Measurements from ENCODE around the gene ZNF90.
"Not testable (repeated sequence)": the region's sequence is repeated elsewhere in the genome, so short reads cannot be mapped to it uniquely, and the experiment has no call there.

The ZNF90 gene

GRCh38 chr19:20077791-20078463, at the start of gene ZNF90:
ZNF90 (plus strand) TSS chr19:20078000; CDS start chr19:20078133, 133 bp downstream.
- DNase-seq: peak; percentile 92

GRCh38 chr19:20028611-20029010, 49.2 kb upstream of the ZNF90 start:
- no peak for DNase-seq

DNA sequence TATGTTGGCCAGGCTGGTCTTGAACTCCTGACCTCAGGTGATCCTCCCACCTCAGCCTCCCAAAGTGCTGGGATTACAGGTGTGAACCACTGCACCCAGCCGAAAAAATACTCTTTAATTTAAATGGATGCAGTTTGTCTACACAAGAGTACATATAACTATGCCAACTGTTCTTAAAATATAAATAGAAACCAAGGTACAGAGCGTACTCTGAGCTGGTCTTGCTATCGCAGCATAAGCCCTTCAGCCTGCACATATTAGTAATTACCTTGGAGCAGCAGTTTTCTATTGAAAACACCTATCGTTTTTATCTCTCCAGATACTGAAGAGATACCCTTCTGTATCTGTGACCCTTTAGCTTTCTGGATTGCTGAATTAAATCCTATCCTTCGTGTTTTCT, 41.9 kb upstream of the ZNF90 start:
- no peak for DNase-seq

DNA sequence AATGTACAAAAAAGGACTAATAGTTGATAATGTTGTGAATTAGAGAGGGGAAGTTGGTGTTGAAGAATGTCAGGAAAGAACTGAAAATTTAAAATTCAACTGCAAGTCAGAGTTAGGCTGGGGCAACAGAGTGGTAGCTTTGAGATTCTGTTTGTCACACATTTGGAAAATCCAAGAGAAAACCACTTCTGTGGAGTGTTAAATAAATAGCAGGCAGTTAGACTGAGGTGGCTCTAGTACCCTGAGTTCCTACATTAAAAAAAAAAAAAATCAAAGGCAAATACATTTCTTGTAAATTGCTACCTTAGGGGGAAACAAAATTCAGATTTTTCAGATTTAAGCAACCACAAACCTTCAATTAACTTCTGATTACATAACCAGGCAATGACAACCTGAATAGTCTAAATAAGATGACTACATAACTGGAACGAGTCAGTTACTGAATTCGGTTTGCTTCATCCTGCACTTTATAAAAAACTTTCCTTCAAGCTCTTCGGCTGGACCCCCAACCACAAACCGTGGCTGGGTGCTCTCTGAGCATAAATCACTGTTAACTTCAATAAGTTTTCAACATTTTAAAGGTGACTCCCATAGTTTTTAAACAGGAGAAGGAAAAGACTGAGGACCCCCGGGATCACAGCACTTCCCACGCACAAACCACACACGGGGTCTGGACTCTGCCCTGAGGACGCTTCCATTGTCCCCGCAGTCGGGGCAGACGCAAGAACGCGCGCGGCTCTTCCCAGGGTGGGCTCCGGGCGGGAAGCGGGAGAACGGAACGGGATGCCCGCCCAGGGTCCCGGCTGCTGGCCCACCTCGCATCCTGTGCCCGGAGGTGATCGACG, 39.2 kb upstream of the ZNF90 start:
- peak; percentile 28 for DNase-seq

- peak; percentile 96 for DNase-seq
These were observed 38.5 kb upstream of the ZNF90 start, which contains the start of gene ZNF682 for GRCh38 chr19:20039203-20039723. ZNF682 (minus strand) TSS chr19:20039505; CDS start chr19:20039345, 160 bp downstream.

DNA sequence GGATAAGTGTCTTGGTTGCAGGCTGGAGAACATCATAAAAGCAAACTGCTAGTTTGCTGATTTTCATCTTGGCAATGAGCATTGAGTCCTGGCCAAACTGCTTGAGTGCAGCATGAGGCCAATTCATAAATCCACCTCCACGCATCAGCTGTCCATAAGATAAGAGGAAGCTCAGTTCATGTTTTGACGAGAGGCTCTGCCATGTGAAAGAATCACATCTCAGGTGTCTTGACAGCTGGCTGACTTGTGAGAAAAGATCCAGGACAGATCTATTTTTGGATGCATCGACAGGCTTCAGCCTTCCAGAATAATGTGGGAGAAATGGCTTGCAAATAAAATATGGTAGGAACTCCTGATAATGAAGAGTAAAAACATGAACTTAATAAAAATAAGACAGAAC, 33.1 kb upstream of the ZNF90 start:
- DNase-seq: no peak

GRCh38 chr19:20045742-20046141, 32.1 kb upstream of the ZNF90 start:
- DNase-seq: not testable (repeated sequence)

DNA sequence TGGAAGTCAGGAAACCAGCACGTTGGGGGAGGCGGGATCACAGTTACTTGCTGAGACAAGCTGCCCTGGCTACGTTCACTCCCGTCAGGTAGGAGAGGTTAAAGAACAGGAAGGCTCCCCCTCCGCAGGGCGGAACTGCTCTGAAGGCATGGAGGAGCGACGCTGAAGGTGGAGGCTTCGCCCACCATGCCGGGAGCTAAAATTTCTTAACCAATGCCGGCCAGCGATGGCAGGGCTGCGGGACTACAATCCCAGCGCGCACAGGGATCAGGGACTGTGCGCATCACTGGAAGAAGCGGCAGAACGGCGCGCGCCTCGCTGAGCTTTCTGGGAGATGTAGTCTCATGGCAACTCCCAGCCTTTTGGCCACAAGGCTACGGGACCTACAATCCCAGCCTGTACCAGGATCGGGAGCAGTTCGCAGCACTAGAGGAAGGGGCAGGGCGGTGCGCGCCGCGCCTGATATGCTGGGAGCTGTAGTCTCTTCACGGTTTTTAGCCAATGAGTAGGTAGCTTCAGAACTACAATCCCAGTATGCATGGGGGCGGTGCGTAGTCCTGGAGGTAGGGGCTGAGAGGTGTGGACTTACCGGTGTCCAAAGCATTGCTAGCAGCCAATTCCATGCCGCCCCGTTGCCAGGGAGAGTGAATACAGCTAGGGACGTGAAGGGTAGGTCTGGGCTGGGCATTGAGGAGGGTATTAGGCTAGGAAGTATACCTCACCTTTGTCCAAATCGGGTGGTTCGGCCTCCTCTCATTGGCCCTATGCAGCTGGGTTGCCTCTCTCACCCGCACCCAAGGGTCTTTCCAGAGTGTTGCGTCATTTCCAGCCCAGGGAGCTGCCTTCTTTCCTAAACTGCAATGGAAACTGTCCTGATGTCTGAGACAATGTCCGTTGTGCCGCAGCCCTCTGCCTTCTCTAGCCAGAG, 25.7 kb upstream of the ZNF90 start:
- DNase-seq: peak; percentile 72

- DNase-seq: not testable (repeated sequence)
These were observed 19.1 kb upstream of the ZNF90 start for GRCh38 chr19:20058738-20059137.

DNA sequence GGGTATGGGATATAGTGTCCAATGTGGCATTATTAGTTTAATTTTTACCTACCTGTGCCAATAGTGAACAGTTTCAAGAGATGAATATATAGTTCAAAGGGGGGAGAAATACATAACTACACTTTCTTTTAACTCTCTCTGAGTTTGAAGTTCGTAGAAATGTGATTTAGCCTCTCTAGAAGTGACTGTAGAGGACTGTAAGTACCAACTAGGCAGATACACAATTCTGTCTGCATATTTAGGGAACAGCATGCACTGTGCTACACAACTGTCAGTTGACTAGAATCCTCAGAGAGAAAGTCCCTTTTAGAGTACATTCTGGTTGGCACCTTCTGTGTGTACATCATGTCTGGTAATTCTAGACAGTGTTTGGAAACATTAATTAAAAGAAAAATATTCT, 17.5 kb upstream of the ZNF90 start:
- no peak for DNase-seq

- no peak for DNase-seq
These were observed 10.9 kb upstream of the ZNF90 start for GRCh38 chr19:20066861-20067260.

- no peak for DNase-seq
These were observed 9.9 kb upstream of the ZNF90 start for GRCh38 chr19:20067943-20068342.

- not testable (repeated sequence) for DNase-seq
These were observed 9.2 kb upstream of the ZNF90 start for GRCh38 chr19:20068559-20068958.

- no peak for DNase-seq
These were observed 7.1 kb upstream of the ZNF90 start for GRCh38 chr19:20070691-20071090.

GRCh38 chr19:20072936-20073335, 4.9 kb upstream of the ZNF90 start:
- DNase-seq: no peak

DNA sequence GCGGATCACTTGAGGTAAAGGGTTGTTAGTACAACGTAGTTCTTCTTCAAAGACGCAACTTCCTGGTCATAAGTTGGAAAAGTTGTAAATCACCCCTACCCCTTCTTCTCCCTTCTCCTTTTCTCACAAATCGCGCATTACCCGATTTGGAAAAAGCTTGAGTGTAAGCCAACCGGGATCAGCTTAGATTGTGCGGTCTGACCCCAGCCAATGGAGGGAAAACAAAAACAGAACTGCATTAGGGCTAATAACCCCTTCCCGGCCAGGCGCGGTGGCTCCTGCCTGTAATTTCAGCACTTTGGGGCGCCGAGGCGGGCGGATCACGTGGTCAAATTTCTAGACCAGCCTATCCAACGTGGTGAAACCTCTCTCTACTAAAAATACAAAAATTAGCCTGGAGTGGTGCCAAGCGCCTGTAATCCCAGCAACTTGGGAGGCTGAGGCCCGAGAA, 806 bp downstream of the ZNF90 start:
- DNase-seq: peak; percentile 9

DNA sequence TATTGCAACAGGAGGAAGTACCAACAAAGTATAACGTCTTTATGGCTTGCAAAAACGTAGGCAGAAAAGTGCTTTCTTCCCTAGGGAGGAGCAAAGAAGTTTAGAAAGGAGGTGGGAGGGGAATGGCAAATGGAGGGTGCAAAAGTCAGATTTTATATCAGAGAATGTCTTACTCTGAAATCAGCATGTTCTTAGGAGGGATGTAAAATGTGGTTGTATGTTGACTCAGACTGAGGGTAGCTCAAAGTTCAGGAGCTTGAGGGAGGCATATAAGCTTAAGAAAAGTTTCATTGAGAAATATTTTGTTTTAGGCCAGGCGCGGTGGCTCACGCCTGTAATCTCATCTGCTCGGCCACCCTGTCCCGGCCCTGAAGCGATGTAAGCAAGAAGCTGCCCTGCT, 1.7 kb downstream of the ZNF90 start:
- no peak for DNase-seq

DNA sequence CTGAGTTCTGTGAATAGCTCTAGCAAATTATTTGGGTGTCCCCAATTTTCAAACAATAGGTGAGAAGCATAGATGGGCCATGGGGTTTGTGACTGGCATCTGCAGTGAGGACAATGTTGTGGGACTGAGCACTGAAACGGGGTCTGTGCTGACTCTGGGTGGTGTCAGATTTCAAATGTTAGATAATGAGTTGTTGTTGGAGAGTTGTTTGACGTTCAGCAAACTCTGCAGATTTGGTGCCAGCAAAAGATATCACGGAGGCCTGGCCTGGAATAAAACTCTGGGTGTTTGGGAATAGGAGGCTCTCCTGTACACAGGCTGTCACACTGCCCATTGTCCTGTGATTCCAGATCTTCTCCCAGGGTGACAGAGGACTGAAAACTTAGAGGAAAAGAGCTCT, 2.9 kb downstream of the ZNF90 start:
- DNase-seq: no peak

DNA sequence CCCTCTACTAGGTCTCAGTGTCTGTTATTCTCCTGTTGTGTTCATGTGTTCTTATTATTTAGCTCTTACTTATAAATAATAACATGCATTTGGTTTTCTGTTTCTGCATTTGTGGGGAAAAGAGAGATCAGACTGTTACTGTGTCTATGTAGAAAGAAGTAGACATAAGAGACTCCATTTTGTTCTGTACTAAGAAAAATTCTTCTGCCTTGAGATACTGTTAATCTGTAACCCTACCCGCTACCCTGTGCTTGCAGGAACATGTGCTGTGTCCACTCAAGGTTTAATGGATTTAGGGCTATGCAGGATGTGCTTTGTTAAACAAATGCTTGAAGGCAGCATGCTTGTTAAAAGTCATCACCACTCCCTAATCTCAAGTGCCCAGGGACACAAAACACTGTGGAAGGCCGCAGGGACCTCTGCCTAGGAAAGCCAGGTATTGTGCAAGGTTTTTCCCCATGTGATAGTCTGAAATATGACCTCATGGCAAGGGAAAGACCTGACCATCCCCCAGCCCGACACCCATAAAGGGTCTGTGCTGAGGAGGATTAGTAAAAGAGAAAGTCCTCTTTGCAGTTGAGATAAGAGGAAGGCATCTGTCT, 4.5 kb downstream of the ZNF90 start:
- not testable (repeated sequence) for DNase-seq

DNA sequence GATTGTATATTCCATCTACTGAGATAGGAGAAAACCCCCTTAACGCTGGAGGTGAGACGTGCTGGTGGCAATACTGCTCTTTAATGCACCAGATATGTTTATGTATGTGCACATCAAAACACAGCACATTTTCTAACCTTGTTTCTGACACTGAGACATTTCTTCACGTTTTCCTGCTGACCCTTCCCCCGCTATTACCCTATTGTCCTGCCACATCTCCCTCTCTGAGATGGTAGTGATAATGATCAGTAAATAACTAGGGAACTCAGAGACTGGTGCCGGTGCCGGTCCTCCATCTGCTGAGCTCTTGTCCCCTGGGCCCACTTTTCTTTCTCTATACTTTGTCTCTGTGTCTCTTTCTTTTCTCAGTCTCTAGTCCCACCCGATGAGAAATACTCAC, 5.1 kb downstream of the ZNF90 start:
- DNase-seq: not testable (repeated sequence)

DNA sequence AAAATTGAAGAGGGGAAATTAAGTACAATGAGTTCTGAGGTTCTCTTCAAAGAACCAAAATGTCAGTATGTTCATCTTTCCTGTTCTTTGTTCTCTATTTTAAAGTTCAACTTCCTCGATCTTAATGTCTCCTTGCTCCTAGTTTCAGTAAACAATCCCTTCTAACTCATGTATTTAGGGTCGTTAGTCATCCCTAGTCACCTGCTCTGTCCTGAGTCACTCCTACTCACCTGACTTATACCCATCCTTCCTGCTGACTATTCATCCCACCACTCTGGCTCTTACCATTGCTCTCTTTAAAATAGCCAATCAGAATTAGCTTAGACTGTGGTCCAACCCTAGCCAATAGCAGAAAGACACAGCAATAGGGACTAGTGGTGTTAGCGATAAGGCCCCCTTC, 24.3 kb downstream of the ZNF90 start:
- no peak for DNase-seq

DNA sequence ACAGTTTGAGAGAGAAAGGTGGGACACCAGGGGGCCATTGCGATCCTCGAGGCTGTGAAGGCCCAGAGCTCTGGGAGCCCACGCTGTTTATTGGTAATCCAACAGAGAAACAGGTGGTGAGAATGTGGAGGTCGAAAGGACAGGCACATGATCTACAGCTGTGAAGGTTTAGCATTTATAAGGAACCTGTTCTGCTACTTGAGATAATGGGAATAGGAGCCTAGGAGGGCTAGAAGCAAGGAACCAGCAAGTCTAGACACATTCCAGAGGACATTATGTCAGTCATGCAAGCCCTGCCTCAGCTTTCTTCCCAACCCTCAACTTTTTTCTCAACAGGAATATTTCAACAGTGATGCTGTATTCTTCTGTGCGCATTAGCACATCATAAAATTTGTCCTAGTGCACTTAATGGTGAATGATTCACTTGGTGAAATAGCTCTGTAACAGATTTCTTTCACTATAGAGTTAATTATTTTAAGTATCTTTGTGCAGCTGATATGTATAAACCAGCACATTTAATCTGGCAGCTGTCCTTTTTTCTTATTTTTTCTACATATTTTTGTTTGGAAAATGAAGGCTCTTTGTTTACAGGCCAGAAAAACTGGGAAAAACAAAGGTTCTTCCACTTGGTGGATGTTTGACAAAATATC, 25.4 kb downstream of the ZNF90 start:
- DNase-seq: no peak
